Subcutaneous abdominal adipose tissue (tissue), 5 donors: ENCODE results near the gene ANGPTL2.
A peak's percentile ranks its signal among the peaks of the same experiment; 100 is the strongest.

ENCODE experiments used
- H3K27ac ChIP-seq: one replicate; pipeline ENCODE4 v1.7.0; 2013; ENCODE audit warnings: low read depth, mild to moderate bottlenecking, inconsistent platforms, low read length, moderate library complexity
- H3K27me3 ChIP-seq, 5 donors: one replicate each; pipeline ENCODE4 v1.7.0; 2013; ENCODE audit warnings: low read length in 5 of 5, inconsistent platforms in 1 of 5; ENCODE audit not compliant: control insufficient read depth in 5 of 5, insufficient read depth in 4 of 5
- H3K36me3 ChIP-seq, 5 donors: one replicate each; pipeline ENCODE4 v1.7.0; 2013; ENCODE audit warnings: low read length in 5 of 5; ENCODE audit not compliant: control insufficient read depth in 5 of 5, insufficient read depth in 5 of 5
- H3K4me1 ChIP-seq, 5 donors: one replicate each; pipeline ENCODE4 v1.7.0; 2013; ENCODE audit warnings: low read length in 5 of 5, mild to moderate bottlenecking in 3 of 5, moderate library complexity in 1 of 5; ENCODE audit not compliant: control insufficient read depth in 5 of 5, insufficient read depth in 5 of 5
- H3K4me3 ChIP-seq, 5 donors: one replicate each; pipeline ENCODE4 v1.7.0; 2013; ENCODE audit warnings: low read length in 5 of 5, low read depth in 1 of 5
- H3K9ac ChIP-seq, 5 donors: one replicate each; pipeline ENCODE4 v1.7.0; 2013; ENCODE audit warnings: low read length in 5 of 5, mild to moderate bottlenecking in 4 of 5, moderate library complexity in 3 of 5
- H3K9me3 ChIP-seq, 5 donors: one replicate each; pipeline ENCODE4 v1.7.0; 2013; ENCODE audit warnings: low read length in 5 of 5; ENCODE audit not compliant: control insufficient read depth in 5 of 5
- donor health status: healthy.
- donor health status: healthy.
- donor health status: healthy.
- donor health status: healthy.
- donor health status: healthy.

Gene ANGPTL2

GRCh38 chr9:127089631-127090081 lies 32.8 kb downstream of the ANGPTL2 start:
- Histone ChIP-seq H3K4me3 (no peak overlapping the region), H3K27ac (peak overlapping the region; percentile 61), H3K27me3 (no peaks in the 10 kb centered on the region), H3K9me3 (no peaks in the 10 kb centered on the region), H3K9ac (peak overlapping the region in 2 of 5 donors; percentile 28 to 43), H3K4me1 (peaks cover 2 to 40% (median 32%) of the 10 kb centered on the region in 5 donors), H3K36me3 (peaks cover 7 to 83% (median 77%) of the 10 kb centered on the region in 5 donors)

- Histone ChIP-seq H3K36me3 (peaks cover 7 to 77% (median 71%) of the 10 kb centered on the region in 5 donors), H3K27ac (peak overlapping the region; percentile 61), H3K27me3 (no peaks in the 10 kb centered on the region), H3K4me1 (peaks cover 2 to 43% (median 34%) of the 10 kb centered on the region in 5 donors), H3K9me3 (no peaks in the 10 kb centered on the region), H3K4me3 (no peak overlapping the region), H3K9ac (no peak overlapping the region)
Observed at GRCh38 chr9:127088724-127089615, 33.5 kb downstream of the ANGPTL2 start.

DNA sequence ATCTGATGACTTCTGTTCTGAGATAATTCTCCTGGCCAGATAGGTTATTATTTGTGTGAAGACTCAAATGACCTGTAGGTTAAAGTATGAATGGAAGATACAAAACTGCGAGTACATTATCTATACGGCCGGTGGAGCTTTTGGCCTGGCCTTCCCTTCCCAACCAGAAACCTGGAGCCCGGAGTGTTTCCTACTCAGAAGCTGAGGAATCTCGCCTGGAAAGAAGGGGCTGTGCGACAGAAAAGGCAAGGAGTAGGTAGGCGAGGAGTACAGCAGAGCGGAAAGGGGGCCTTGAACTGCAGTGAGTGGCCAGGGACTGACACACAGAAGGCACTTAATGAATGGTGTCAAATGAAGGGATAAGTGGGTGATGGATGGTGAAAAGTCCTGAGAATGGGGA lies 34.6 kb downstream of the ANGPTL2 start:
- Histone ChIP-seq H3K4me3 (no peak overlapping the region), H3K4me1 (peaks cover 0 to 54% (median 45%) of the 10 kb centered on the region in 5 donors), H3K27me3 (no peaks in the 10 kb centered on the region), H3K9ac (no peak overlapping the region), H3K36me3 (peaks cover 7 to 65% (median 60%) of the 10 kb centered on the region in 5 donors), H3K27ac (peak overlapping the region; percentile 28), H3K9me3 (no peaks in the 10 kb centered on the region)

DNA sequence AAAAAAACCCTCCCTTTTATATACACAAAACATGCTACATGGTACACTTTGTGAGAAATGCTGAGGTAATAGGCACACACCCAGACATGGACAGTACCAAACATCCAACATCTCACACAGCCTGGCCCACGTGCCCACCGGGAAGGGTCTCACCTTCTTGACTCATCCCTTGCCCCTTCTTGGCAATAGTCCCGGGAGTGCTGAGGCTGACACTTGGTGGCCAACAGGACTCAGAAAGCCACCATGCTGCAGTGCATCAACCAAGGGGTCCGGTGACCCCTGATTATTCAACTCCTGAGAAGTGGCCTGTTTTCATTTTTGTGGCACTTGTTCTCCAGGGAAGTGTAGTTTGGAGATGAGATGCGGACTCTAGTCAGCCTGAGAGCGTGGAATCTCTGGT lies 35.0 kb downstream of the ANGPTL2 start:
- H3K9ac ChIP-seq: no peak overlapping the region
- no peaks in the 10 kb centered on the region for H3K27me3 ChIP-seq
- H3K4me3 ChIP-seq: no peak overlapping the region
- peaks cover 0 to 54% (median 46%) of the 10 kb centered on the region in 5 donors for H3K4me1 ChIP-seq
- H3K36me3 ChIP-seq: peaks cover 7 to 61% (median 56%) of the 10 kb centered on the region in 5 donors
- H3K27ac ChIP-seq: peak overlapping the region; percentile 28
- no peaks in the 10 kb centered on the region for H3K9me3 ChIP-seq

DNA sequence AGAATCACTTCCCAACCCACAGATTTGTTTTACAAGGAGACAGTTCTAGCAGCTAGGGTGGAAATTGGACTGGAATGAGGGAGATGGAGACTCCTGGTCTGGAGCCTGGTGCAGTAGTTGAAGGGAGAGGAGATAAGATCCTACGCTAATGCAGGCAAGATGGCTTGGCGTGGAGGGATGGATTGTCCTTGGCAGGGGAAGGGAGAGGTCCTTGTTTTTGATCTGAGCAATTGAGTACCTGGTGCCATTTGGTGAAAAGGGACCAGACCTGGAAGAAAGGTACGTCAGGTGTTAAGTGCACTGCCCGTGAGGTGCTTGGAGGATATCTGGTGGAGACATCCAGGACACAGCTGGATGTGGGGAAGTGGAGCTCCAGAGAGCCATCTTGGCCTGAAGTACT lies 35.7 kb downstream of the ANGPTL2 start:
- Histone ChIP-seq H3K9me3 (no peaks in the 10 kb centered on the region), H3K4me3 (no peak overlapping the region), H3K27ac (no peak overlapping the region), H3K4me1 (peaks cover 0 to 57% (median 46%) of the 10 kb centered on the region in 5 donors), H3K9ac (no peak overlapping the region), H3K27me3 (no peaks in the 10 kb centered on the region), H3K36me3 (peaks cover 7 to 55% (median 50%) of the 10 kb centered on the region in 5 donors)

- Histone ChIP-seq H3K4me1 (peaks cover 2 to 52% (median 44%) of the 10 kb centered on the region in 5 donors), H3K27ac (peak overlapping the region; percentile 9), H3K36me3 (peaks cover 5 to 39% (median 34%) of the 10 kb centered on the region in 5 donors), H3K27me3 (no peaks in the 10 kb centered on the region), H3K9me3 (no peaks in the 10 kb centered on the region), H3K9ac (no peak overlapping the region), H3K4me3 (no peak overlapping the region)
Observed at GRCh38 chr9:127085186-127085585, 37.2 kb downstream of the ANGPTL2 start.

DNA sequence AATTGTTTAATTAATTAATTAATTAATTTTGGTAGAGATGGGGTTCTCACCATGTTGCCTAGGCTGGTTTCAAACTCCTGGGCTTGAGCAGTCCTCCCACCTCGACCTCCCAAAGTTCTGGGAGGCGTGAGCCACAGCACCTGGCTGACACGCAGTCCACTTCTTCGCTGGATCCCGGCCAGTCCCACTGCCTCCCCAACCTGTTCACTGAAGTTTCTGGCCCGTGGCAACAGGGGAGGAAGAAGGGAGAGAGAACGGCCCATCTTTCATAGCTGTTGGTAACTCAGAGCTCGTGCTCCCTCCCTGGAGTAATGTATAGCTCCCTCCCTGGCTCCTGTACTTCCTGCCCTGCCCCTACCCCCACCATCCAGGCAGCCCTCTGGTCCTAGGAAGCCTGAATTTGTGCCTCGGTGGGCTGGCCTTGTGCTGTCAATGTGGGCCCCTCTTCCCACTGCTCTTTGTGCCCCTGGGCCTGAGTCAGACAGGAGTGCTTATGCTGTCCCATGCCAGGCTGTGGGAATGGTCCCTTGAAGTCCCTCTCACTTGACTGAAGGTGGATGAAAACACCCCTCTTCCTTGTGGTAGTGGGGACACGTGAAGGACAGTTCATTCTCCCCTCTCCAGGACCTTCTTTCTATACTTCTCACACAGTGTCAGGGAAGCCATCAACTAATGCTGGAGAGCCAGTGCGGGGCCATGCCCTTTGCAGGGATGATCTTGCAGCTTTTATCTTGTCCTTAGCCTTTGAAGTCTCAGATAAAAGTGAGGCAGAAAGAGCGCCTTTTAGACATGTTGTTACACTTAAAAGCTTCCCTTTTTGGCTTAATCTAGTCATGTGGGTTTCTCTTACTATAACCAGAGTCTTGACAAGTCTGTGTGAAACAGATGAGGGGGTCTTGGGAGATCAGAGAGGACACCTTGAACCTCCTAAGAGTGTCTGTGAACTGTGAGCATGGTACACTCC lies 38.1 kb downstream of the ANGPTL2 start:
- Histone ChIP-seq H3K9ac (no peak overlapping the region), H3K4me1 (peaks cover 2 to 52% (median 37%) of the 10 kb centered on the region in 5 donors), H3K9me3 (peaks cover 0 to 2% (median 0%) of the 10 kb centered on the region in 5 donors), H3K27ac (no peak overlapping the region), H3K4me3 (no peak overlapping the region), H3K27me3 (no peaks in the 10 kb centered on the region), H3K36me3 (peaks cover 5 to 32% (median 27%) of the 10 kb centered on the region in 5 donors)

- H3K36me3 ChIP-seq: peaks cover 3 to 22% (median 17%) of the 10 kb centered on the region in 5 donors
- no peak overlapping the region for H3K4me3 ChIP-seq
- peaks cover 0 to 5% (median 0%) of the 10 kb centered on the region in 5 donors for H3K9me3 ChIP-seq
- H3K9ac ChIP-seq: no peak overlapping the region
- peaks cover 4 to 62% (median 42%) of the 10 kb centered on the region in 5 donors for H3K4me1 ChIP-seq
- no peaks in the 10 kb centered on the region for H3K27me3 ChIP-seq
- H3K27ac ChIP-seq: no peak overlapping the region
Observed at GRCh38 chr9:127083138-127083980, 39.1 kb downstream of the ANGPTL2 start.
